Neuron (in vitro differentiated cells): Measurements from ENCODE around the gene GEMIN2.
"Not testable (repeated sequence)": the region's sequence is repeated elsewhere in the genome, so short reads cannot be mapped to it uniquely, and the experiment has no call there.

ENCODE experiments used
- H2AFZ ChIP-seq: one replicate; pipeline ENCODE4 v1.6.1; 2013; ENCODE audit warnings: low read depth, mild to moderate bottlenecking, inconsistent platforms, low read length, moderate library complexity
- H3K27me3 ChIP-seq: one replicate; pipeline ENCODE4 v1.6.1; 2013; ENCODE audit warnings: low read length; ENCODE audit not compliant: insufficient read depth
- H3K36me3 ChIP-seq: one replicate; pipeline ENCODE4 v1.6.1; 2013; ENCODE audit warnings: low read length; ENCODE audit not compliant: insufficient read depth
- H3K4me1 ChIP-seq: one replicate; pipeline ENCODE4 v1.6.1; 2013; ENCODE audit warnings: low read length; ENCODE audit not compliant: insufficient read depth
- H3K4me3 ChIP-seq: 2 replicates; pipeline ENCODE4 v1.5.1; 2013; ENCODE audit warnings: mild to moderate bottlenecking, low read length, moderate library complexity
- H3K9me3 ChIP-seq: one replicate; pipeline ENCODE4 v1.6.1; 2013; ENCODE audit warnings: low read length

Gene GEMIN2

DNA sequence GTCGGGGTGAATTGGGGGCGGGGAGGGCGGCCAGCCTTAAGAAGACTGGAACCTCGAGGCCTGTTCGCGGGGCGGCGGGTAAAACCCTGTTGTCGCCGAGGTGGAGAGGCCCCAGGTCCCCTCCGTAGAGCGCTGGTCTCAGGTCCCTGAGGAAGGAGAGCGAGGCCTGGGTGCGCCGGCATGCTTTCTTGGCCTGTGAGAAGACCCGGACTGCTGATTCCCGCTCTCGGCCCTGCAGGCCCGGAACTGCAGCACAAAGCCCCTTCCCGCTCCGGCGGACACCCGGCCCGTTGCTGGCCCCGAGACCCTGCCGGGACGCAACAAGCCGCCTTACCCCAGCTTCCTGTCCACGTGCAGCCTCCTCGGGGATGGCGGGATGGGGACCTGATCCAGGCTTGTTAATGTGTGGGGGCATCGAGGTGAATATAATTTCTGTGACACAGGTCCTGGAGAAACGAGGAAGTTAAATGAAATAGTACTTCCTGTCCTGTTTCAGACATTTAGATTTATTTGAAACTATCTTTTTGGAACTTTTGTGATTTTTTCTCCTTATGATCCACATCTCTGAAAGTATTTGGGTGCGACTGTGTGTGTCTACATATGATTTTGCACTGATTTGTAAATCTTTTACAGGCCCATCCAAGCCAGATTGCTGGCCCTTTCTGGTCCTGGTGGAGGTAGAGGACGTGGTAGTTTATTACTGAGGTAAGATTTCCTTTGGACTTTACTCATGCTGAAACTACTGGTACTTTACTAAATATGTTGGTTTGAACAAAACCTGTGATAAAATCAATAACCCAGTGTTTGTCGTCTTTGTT, 61.5 kb downstream of the GEMIN2 start:
- Histone ChIP-seq H3K9me3 (no peaks in the 10 kb centered on the region), H3K27me3 (no peaks in the 10 kb centered on the region), H2AFZ (peak overlapping the region; percentile 38), H3K4me1 (peaks cover 17% of the 10 kb centered on the region), H3K36me3 (peaks cover 44% of the 10 kb centered on the region), H3K4me3 (peak overlapping the region; percentile 91)

DNA sequence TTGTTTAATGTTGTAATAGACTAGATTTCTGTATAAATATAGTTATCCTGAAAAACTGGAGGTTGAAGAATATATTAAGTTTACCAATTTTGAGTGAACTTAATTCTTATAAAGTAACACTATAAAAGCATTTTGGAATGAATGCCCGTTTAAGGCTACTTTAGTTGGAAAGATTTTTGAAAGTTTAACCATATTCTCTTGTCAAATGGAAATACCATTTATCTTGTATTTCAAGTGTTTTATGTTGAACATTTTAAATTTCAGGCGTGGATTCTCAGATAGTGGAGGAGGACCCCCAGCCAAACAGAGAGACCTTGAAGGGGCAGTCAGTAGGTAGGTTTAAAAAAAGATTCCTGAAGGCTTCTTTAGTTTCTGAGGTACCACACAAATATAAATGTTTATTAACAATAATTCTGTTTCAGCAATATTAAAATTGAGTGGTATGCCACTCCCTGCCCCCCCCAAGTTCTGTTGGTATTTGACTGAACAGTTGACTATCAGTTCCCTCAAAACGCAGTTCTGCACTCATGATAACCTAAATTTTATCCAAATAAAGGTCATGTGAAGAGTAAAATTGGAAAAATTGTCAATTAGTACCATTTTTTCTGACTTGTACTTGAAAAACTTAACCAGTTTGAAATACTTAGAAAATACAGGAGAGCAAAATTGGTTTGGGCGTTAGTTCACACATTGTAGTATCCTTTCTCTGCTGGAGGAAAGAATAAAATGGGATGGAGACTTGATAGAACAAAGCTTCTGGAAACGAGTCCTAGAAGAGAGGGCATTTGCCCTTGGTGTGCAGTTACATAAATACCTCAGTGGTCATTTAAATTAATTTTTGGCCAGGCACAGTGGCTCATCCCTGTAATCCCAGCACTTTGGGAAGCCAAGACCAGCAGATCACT, 62.4 kb downstream of the GEMIN2 start:
- H3K4me3 ChIP-seq, result peak overlapping the region; percentile 91
- peaks cover 12% of the 10 kb centered on the region for H3K4me1 ChIP-seq
- H3K9me3 ChIP-seq, result no peaks in the 10 kb centered on the region
- H2AFZ ChIP-seq, result no peak overlapping the region
- H3K36me3 ChIP-seq, result peaks cover 53% of the 10 kb centered on the region
- no peaks in the 10 kb centered on the region for H3K27me3 ChIP-seq

DNA sequence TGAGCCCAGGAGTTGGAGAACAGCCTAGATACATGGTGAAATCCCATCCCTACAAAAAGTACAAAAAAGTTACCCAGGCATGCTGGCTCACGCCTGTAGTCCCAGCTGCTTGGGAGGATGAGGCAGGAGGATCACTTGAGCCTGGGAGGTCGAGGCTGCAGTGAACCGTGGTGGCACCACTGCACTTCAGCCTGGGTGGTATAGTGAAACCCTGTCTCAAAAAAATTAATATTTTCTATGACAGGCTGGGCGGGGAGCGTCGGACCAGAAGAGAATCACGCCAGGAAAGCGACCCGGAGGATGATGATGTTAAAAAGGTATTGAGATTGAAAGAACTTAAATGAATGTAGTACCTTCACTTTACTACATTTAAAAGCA, 63.0 kb downstream of the GEMIN2 start:
- Histone ChIP-seq H3K9me3 (no peaks in the 10 kb centered on the region), H3K27me3 (no peaks in the 10 kb centered on the region), H2AFZ (no peak overlapping the region), H3K36me3 (peaks cover 59% of the 10 kb centered on the region), H3K4me1 (peaks cover 12% of the 10 kb centered on the region), H3K4me3 (no peak overlapping the region)

DNA sequence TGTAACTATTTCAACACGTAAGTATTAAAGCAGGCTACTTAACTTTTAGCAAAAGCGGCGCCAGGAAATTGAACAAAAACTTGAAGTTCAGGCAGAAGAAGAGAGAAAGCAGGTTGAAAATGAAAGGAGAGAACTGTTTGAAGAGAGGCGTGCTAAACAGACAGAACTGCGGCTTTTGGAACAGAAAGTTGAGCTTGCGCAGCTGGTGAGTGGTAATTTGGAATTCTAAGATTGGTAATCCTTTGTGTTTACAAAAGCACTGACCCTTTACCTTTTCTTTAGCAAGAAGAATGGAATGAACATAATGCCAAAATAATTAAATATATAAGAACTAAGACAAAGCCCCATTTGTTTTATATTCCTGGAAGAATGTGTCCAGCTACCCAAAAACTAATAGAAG, 64.9 kb downstream of the GEMIN2 start:
- no peaks in the 10 kb centered on the region for H3K27me3 ChIP-seq
- no peak overlapping the region for H3K4me3 ChIP-seq
- H2AFZ ChIP-seq, result no peak overlapping the region
- H3K9me3 ChIP-seq, result no peaks in the 10 kb centered on the region
- H3K4me1 ChIP-seq, result peaks cover 12% of the 10 kb centered on the region
- peaks cover 77% of the 10 kb centered on the region for H3K36me3 ChIP-seq

DNA sequence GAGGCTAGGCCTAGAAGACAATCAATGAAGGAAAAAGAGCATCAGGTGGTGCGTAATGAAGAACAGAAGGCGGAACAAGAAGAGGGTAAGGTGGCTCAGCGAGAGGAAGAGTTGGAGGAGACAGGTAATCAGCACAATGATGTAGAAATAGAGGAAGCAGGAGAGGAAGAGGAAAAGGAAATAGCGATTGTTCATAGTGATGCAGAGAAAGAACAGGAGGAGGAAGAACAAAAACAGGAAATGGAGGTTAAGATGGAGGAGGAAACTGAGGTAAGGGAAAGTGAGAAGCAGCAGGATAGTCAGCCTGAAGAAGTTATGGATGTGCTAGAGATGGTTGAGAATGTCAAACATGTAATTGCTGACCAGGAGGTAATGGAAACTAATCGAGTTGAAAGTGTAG, 66.4 kb downstream of the GEMIN2 start:
- peaks cover 84% of the 10 kb centered on the region for H3K36me3 ChIP-seq
- peaks cover 12% of the 10 kb centered on the region for H3K4me1 ChIP-seq
- no peak overlapping the region for H2AFZ ChIP-seq
- H3K4me3 ChIP-seq, result no peak overlapping the region
- H3K27me3 ChIP-seq, result no peaks in the 10 kb centered on the region
- no peaks in the 10 kb centered on the region for H3K9me3 ChIP-seq

DNA sequence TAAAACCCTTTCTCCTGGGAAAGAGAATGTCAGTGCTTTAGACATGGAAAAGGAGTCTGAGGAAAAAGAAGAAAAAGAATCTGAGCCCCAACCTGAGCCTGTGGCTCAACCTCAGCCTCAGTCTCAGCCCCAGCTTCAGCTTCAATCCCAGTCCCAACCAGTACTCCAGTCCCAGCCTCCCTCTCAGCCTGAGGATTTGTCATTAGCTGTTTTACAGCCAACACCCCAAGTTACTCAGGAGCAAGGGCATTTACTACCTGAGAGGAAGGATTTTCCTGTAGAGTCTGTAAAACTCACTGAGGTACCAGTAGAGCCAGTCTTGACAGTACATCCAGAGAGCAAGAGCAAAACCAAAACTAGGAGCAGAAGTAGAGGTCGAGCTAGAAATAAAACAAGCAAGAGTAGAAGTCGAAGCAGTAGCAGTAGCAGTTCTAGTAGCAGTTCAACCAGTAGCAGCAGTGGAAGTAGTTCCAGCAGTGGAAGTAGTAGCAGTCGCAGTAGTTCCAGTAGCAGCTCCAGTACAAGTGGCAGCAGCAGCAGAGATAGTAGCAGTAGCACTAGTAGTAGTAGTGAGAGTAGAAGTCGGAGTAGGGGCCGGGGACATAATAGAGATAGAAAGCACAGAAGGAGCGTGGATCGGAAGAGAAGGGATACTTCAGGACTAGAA, 67.0 kb downstream of the GEMIN2 start:
- Histone ChIP-seq H2AFZ (no peak overlapping the region), H3K36me3 (peaks cover 84% of the 10 kb centered on the region), H3K27me3 (no peaks in the 10 kb centered on the region), H3K4me3 (no peak overlapping the region), H3K4me1 (peaks cover 12% of the 10 kb centered on the region), H3K9me3 (no peaks in the 10 kb centered on the region)

DNA sequence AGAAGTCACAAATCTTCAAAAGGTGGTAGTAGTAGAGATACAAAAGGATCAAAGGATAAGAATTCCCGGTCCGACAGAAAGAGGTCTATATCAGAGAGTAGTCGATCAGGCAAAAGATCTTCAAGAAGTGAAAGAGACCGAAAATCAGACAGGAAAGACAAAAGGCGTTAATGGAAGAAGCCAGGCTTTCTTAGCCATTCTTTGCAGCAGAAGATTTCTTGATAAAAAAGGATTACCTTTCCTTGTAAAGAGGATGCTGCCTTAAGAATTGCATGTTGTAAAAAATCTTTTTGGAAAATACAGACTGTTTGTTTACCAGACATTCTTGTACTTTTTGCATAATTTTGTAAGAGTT, 67.5 kb downstream of the GEMIN2 start:
- H3K4me3 ChIP-seq, result no peak overlapping the region
- H3K36me3 ChIP-seq, result peaks cover 80% of the 10 kb centered on the region
- no peaks in the 10 kb centered on the region for H3K27me3 ChIP-seq
- H2AFZ ChIP-seq, result no peak overlapping the region
- no peaks in the 10 kb centered on the region for H3K9me3 ChIP-seq
- peaks cover 7% of the 10 kb centered on the region for H3K4me1 ChIP-seq

DNA sequence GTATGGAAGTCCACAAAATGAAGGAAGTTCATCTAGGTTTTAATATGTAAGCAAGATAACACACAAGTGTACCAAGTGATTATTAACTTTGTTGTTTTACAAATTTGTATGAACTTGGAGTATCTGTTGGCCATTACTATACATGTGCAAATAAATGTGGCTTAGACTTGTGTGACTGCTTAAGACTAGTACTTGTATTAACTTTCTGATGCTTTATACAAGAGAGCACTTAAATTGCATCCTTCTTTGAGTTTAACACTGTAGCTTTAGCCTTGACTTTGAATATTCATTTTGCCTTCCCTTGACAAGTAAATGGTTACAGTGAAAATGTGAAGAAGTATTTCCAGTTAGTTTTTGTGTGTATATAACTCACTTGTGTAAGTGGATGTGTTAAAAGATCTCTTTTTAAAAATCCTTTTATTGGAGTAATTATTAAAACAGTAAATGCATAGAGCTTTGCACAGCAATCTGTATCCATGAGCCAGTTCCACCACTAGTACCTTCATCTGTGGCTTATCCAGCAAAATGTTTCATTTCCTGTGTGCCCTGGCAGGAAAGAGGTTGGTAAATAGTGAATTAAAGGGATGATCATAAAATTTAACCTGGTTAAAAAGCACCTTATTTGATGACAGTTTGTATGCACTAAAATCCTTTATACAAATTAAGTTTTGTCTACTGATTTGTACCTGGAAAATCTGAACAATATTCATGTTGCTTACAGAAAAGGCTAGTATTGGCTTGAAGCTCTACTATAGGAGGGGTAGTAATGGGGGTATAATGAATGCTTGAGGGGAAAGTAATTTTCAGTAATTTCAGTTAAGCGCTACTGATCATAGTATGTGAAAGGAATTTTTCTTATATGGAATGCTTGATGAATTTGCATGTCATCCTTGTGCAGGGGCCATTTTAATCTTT, 68.9 kb downstream of the GEMIN2 start:
- peaks cover 3% of the 10 kb centered on the region for H3K4me1 ChIP-seq
- no peaks in the 10 kb centered on the region for H3K27me3 ChIP-seq
- H3K9me3 ChIP-seq, result no peaks in the 10 kb centered on the region
- H3K4me3 ChIP-seq, result no peak overlapping the region
- no peak overlapping the region for H2AFZ ChIP-seq
- H3K36me3 ChIP-seq, result peaks cover 66% of the 10 kb centered on the region

DNA sequence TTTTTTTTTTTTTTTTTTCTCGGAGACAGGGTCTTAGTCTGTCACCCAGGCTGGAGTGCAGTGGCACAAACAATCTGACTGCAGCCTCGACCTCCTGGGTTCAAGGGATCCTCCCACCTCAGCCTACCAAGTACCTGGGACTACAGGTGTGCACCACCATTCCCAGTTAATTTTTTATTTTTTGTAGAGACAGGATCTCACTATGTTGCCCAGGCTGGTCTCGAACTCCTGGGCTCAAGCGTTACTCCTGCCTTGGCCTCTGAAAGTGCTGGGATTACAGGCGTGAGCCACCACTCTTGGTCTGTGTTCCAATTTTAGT, 69.5 kb downstream of the GEMIN2 start:
- H2AFZ ChIP-seq, H3K27me3 ChIP-seq, H3K4me3 ChIP-seq, H3K9me3 ChIP-seq, H3K4me1 ChIP-seq: not testable (repeated sequence)
- peaks cover 60% of the 10 kb centered on the region for H3K36me3 ChIP-seq

DNA sequence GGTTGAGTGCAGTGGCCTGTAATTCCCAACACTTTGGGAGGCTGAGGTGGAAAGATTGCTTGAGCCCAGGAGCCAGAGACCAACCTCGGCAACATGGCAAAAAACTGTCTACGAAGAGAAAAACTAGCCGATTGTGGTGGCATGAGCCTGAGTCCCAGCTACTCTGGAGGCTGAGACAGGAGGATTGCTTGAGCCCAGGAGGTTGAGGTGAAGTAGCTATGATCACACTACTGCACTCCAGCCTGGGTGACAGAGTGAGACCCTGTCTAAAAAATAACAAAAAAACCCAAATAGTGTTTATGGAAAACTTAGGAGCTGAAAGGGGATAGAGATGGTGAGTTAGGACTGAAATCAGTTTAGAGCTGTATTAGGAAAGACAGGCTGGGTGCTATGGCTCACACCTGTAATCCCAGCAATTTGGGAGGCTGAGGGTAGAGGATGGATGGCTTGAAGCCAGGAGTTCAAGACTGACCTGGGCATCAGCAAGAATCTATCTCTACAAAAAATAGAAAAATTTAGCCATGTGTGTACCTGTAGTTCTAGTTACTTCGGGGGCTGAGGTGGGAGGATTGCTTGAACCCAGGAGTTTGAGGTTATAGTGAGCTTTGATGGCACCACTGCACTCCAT, 70.6 kb downstream of the GEMIN2 start:
- Histone ChIP-seq H3K9me3 (no peaks in the 10 kb centered on the region), H2AFZ (no peak overlapping the region), H3K27me3 (no peaks in the 10 kb centered on the region), H3K36me3 (peaks cover 49% of the 10 kb centered on the region), H3K4me3 (no peak overlapping the region), H3K4me1 (peaks cover 3% of the 10 kb centered on the region)

DNA sequence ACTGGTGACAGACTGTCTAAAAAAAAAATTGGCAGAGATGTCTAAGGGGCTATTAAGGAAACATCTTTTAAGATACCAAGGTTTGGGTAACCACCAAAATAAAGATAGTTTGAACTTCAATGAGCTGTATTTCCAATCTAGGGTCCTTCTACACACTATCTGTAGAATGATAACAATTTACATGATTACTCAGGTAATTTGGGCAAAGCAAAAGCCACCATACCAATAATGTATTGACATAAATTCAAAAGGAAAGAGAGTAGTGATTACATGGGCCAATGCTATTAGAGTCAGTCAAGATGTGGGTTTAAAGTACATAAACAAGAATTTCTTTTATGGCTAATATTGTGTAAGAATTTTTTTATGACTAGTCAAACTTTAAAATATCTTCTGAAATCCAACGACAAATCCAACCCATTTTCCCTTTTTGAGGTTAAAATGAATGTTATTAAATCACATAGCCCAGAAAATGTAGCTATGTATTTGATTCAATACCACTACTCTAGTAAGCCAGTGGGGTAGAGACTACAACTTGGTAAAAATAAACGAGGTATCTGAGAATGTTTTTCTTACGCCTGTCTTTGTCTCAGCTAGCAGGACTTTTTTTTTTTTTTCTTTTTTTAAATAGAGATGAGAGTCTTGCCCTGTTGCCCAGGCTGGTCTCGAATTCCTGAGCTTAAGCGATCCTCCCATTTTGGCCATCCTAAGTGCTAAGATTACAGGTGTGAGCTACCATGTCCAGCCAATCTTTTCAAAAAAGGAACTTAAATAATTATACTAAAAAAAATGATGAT, 71.3 kb downstream of the GEMIN2 start:
- Histone ChIP-seq H3K4me1 (peaks cover 3% of the 10 kb centered on the region), H3K36me3 (peaks cover 42% of the 10 kb centered on the region), H3K27me3 (no peaks in the 10 kb centered on the region), H3K9me3 (no peaks in the 10 kb centered on the region), H2AFZ (no peak overlapping the region), H3K4me3 (no peak overlapping the region)
